HCT116 (cell line): Measurements from ENCODE around the gene PLCXD1. TPM values are rescaled to one million over a fixed set of nuclear protein-coding genes. Genes with fewer than 3 reads are reported as not detected.

ENCODE experiments used
- CTCF ChIP-seq, 3 experiments: fragments of 200-600 bp in 1 of 3; sonication (generic) in 1 of 3; IDR thresholded peaks in 2 of 3; conservative IDR thresholded peaks in 1 of 3; 2 replicates each; pipeline ENCODE4 v1.5.1; 2012 to 2017; ENCODE audit warnings: low read depth in 2 of 3, low read length in 2 of 3, antibody characterized with exemption in 1 of 3, borderline replicate concordance in 1 of 3, control low read depth in 1 of 3, mild to moderate bottlenecking in 1 of 3, mixed read lengths in 1 of 3, mixed run types in 1 of 3, moderate library complexity in 1 of 3; ENCODE audit not compliant: insufficient read depth in 1 of 3
- EZH2 ChIP-seq: fragments of 200-600 bp; sonication (generic); IDR thresholded peaks from 2 replicates; pipeline ENCODE4 v1.6.1; 2017; ENCODE audit warnings: antibody characterized with exemption, mixed run types
- POLR2A ChIP-seq: IDR thresholded peaks from 2 replicates; pipeline ENCODE4 v1.7.0; 2011; ENCODE audit warnings: borderline replicate concordance; ENCODE audit not compliant: insufficient read depth, insufficient read length; ENCODE audit errors: extremely low read depth
- REST ChIP-seq: IDR thresholded peaks from 2 replicates; pipeline ENCODE4 v1.6.1; 2012; ENCODE audit warnings: low read depth
- ZBTB33 ChIP-seq: IDR thresholded peaks from 2 replicates; pipeline ENCODE4 v1.6.1; 2011; ENCODE audit warnings: mild to moderate bottlenecking, low read length, moderate library complexity; ENCODE audit not compliant: insufficient replicate concordance; ENCODE audit errors: extremely low read depth
- total RNA-seq: library from RNA; stranded (reverse); gene quantifications from one replicate; pipeline ENCODE4 v1.2.1, GENCODE V29; 2021; ENCODE audit not compliant: unreplicated experiment

PLCXD1 gene
- total RNA-seq, 1 experiment from 2014 or later: 26.3 TPM

DNA sequence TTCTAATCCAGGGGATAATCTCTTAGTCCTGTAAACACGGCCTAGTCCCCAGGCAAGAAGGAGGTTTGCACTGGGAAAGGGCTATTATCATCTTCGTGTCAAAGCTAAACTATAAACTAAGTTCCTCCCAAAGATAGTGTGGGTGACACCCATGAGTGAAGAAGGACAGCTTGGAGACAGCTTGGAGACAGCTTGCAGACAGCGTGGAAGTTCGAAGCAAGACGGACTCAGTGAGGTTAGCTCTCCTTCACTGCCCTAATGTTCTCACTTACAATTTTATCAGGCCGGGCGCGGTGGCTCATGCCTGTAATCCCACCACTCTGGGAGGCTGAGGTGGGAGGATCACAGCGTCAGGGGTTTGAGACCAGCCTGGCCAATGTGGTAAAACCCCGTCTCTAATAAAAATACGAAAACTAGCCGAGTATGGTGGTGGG lies 19.2 kb upstream of the PLCXD1 start (continued):
- TF ChIP-seq REST (no peak), POLR2A (no peak), CTCF (IDR thresholded peaks at IDR 0.05 in 2 of 3, conservative IDR thresholded peaks at IDR 0.05 in 1 of 3; ENCODE audit: borderline replicate concordance in 1 of 3, insufficient read depth in 1 of 3, low read depth in 2 of 3, low read length in 2 of 3) (no peak), EZH2 (no peak), ZBTB33 (no peak)
